ENCODE results near the gene KRAS.

DNA sequence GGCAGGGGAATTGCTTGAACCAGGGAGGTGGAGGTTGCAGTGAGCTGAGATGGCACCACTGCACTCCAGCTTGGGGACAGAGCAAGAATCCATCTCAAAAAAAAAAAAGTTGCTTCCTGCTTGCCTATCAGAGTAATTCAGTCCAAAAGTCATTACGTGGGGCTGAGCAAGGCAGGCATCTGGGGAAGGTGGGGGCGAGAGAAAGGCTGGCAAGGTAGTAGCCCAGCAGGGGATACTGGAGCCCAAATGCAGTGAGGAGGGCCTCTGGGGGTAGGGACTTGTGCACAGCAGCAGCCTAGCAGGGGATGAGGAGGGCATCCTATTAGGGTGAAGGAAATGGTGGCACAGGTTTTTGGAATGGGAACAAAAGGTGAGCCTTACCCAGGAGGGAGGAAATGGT is 48.6 kb downstream of the KRAS start:
- TF ChIP-seq EZH2 (IDR thresholded peaks at IDR 0.05; ENCODE audit: insufficient read depth, poor library complexity, severe bottlenecking) (no peak), EZH2phosphoT487 (IDR thresholded peaks at IDR 0.05; ENCODE audit: insufficient read depth, low read depth) (no peak)

Measured in GM23248 (cell line).